ENCODE results near the gene STON2. TPM values are rescaled to one million over a fixed set of nuclear protein-coding genes. Genes with fewer than 3 reads are reported as not detected.

Gene STON2, protein sequence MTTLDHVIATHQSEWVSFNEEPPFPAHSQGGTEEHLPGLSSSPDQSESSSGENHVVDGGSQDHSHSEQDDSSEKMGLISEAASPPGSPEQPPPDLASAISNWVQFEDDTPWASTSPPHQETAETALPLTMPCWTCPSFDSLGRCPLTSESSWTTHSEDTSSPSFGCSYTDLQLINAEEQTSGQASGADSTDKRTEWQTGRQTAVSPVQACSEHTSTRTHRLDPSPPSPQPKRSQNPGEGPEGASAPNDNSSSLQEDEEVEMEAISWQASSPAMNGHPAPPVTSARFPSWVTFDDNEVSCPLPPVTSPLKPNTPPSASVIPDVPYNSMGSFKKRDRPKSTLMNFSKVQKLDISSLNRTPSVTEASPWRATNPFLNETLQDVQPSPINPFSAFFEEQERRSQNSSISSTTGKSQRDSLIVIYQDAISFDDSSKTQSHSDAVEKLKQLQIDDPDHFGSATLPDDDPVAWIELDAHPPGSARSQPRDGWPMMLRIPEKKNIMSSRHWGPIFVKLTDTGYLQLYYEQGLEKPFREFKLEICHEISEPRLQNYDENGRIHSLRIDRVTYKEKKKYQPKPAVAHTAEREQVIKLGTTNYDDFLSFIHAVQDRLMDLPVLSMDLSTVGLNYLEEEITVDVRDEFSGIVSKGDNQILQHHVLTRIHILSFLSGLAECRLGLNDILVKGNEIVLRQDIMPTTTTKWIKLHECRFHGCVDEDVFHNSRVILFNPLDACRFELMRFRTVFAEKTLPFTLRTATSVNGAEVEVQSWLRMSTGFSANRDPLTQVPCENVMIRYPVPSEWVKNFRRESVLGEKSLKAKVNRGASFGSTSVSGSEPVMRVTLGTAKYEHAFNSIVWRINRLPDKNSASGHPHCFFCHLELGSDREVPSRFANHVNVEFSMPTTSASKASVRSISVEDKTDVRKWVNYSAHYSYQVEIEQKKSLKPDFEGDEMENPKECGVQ
- total RNA-seq (2021; fragmentation: NEBNext Ultra II Directional; extraction: Animal tissue kit (Norgen Biotek cat#: 25700)) (50.0 TPM in 2 replicates), polyA plus RNA-seq (2011; rRNA removed) (8.2 and 8.9 TPM in 2 replicates), polyA minus RNA-seq (2011; rRNA and poly(A)+ RNA removed) (110 and 154 TPM in 2 replicates)
- polyA plus RNA-seq (2011; cell fraction: cytosol; rRNA removed): 9.2 TPM
- polyA plus RNA-seq (2011; cell fraction: nucleus; rRNA removed): 17.7 TPM
- polyA plus RNA-seq (2012, experiment 1 of 2): 7.4 to 15.0 TPM (median 10.7 TPM) in 4 replicates
- polyA plus RNA-seq (2012, experiment 2 of 2): 0.85 TPM
- polyA plus RNA-seq (2013, experiment 1 of 2): 12.7 TPM
- polyA plus RNA-seq (2013, experiment 2 of 2): 11.8 TPM
- polyA minus RNA-seq (2011; cell fraction: cytosol; rRNA and poly(A)+ RNA removed): 38.5 TPM
- 89.6 TPM for polyA minus RNA-seq (2011; cell fraction: nucleus; rRNA and poly(A)+ RNA removed)
- long read RNA-seq, experiment 1, partial matches to known transcripts: 11 of 11 reads
- long read RNA-seq, experiment 1, other reads (novel, unspliced or antisense): 0 of 11 reads
- long read RNA-seq, experiment 2, partial matches to known transcripts: 0 of 1 reads
- long read RNA-seq, experiment 2, other reads (novel, unspliced or antisense): 1 of 1 reads

DNA sequence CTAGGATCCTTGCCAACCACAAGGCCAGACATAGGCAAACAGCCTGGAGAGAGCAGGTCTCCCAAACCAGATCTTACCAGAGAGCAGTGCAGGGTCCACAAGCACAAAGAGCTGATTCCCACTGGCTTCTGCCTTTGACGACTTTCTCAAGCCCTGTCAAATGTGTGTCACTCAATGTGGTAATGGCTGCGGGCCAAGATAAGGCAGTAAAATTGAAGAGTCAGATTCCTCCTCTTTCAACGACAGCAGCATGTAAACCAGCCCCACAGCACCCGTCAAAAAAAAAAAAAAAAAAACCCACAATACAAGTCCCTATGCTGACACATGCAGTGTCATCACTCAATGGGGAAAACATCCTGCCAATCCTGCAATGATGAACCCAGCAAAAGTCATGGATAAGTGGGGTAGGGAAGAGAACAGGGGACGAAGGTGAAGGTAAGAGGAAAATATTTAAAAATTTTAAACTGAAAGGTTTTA lies at the start of gene STON2:
STON2 (minus strand) TSS at position 123 of the 477 bp plus-strand sequence. CDS start 1,942 bp downstream, outside the sequence.
- FAIRE-seq: no peak
- no peaks in the 10 kb centered on the region for H3K9me3 ChIP-seq (ENCODE audit: insufficient read depth in 2 of 2, low read depth in 1 of 2, low read length in 1 of 2)
- no peak within 1 kb of the TSS for H2BK20ac ChIP-seq (ENCODE audit: low read length)
- no peak within 1 kb of the TSS for H2BK5ac ChIP-seq (ENCODE audit: low read depth, low read length)
- 0 out of 4 replicates have a peak, but pooled peaks cover 0 to 3% of the 10 kb centered on the region in 2 experiments for H3K79me2 ChIP-seq (ENCODE audit: control insufficient read depth in 1 of 2, insufficient read depth in 2 of 2, low read length in 2 of 2)
- H4K20me1 ChIP-seq (replicated peaks in 1 of 2; ENCODE audit: control insufficient read depth in 1 of 2, insufficient read depth in 2 of 2, low read length in 2 of 2): peaks cover 0 to 3% of the 10 kb centered on the region in 2 experiments
- peaks cover 2% of the 10 kb centered on the region; the same call in 1 of the 2 replicates for H3K79me1 ChIP-seq (ENCODE audit: low read depth, low read length)
- H3K4me3 ChIP-seq (ENCODE audit: extremely low read depth in 1 of 4, insufficient read depth in 2 of 4, low read depth in 3 of 4, low read length in 4 of 4): no peak within 1 kb of the TSS
- no peak for DNase-seq (ENCODE audit: low read depth in 1 of 2, low spot score in 2 of 2)
- no peak within 1 kb of the TSS for H3K4me2 ChIP-seq (ENCODE audit: insufficient read depth in 1 of 2, low read depth in 2 of 2, low read length in 2 of 2)
- no peak for TF ChIP-seq GABPA (IDR thresholded peaks at IDR 0.05; ENCODE audit: borderline replicate concordance, insufficient read depth, low read length)
- TF ChIP-seq FOSL1 (IDR thresholded peaks at IDR 0.05; ENCODE audit: insufficient read depth, low read depth, low read length): no peak
- no peak for TF ChIP-seq YY1 (IDR thresholded peaks at IDR 0.05; ENCODE audit: low read depth, low read length)
- no peak for TF ChIP-seq KDM5A (IDR thresholded peaks at IDR 0.05; ENCODE audit: low read length)
- no peak for TF ChIP-seq TBP (IDR thresholded peaks at IDR 0.05; ENCODE audit: low read depth, low read length)
- no peak within 1 kb of the TSS for H2BK15ac ChIP-seq (ENCODE audit: low read length)
- H3K27me3 ChIP-seq (replicated peaks in 1 of 4; ENCODE audit: control insufficient read depth in 3 of 4, extremely low read depth in 1 of 4, insufficient read depth in 3 of 4, low read length in 3 of 4): no peaks in the 10 kb centered on the region
- no peak within 1 kb of the TSS for H2BK12ac ChIP-seq (ENCODE audit: low read depth, low read length)
- H4K5ac ChIP-seq (ENCODE audit: insufficient read length, low read depth, low read length): no peak within 1 kb of the TSS
- H3K18ac ChIP-seq (ENCODE audit: extremely low read depth, low read length): no peak within 1 kb of the TSS
- H2AFZ ChIP-seq (ENCODE audit: low read length): no peak within 1 kb of the TSS
- H3K4ac ChIP-seq (replicated peaks; ENCODE audit: insufficient read length, low read depth, low read length): no peak within 1 kb of the TSS
- H3K23me2 ChIP-seq (ENCODE audit: low read depth, low read length): no peaks in the 10 kb centered on the region
- WGBS, 2 experiments (ENCODE audit: extremely low coverage in 1 of 2, insufficient coverage in 1 of 2, insufficient read length in 1 of 2, insufficient replicate concordance in 2 of 2, low coverage in 1 of 2, low lambda C conversion rate in 2 of 2, missing lambda C conversion rate in 1 of 2): 77% methylated on average over 4 of the region's 5 CpGs; no CpG with 5 or more reads in 1 of the 2 experiments
- peaks cover 0 to 4% (median 0%) of the 10 kb centered on the region in 4 experiments; a peak in 2 of 7 replicates for H3K4me1 ChIP-seq (replicated peaks in 1 of 4; ENCODE audit: control insufficient read depth in 3 of 4, insufficient read depth in 4 of 4, low read length in 3 of 4)
- H3K36me3 ChIP-seq (ENCODE audit: control insufficient read depth in 2 of 4, insufficient read depth in 4 of 4, low read length in 3 of 4): peaks cover 2 to 18% (median 8%) of the 10 kb centered on the region in 4 experiments; a peak in 6 of 8 replicates
- H4K8ac ChIP-seq (ENCODE audit: extremely low read depth, insufficient read depth, low read length): no peak within 1 kb of the TSS
- ChIA-PET CTCF (ENCODE audit: partially characterized antibody) (interaction anchor here (2.8 kb wide), 1 partner anchor 9 kb away, joined by 7 read pairs; no protein-coding TSS in a partner anchor), POLR2A (ENCODE audit: partially characterized antibody) (no interaction called here)
- no peak within 1 kb of the TSS for H3K9ac ChIP-seq (replicated peaks in 1 of 4; ENCODE audit: extremely low read depth in 1 of 4, low read depth in 3 of 4, low read length in 3 of 4)
- no peak within 1 kb of the TSS for H3K23ac ChIP-seq (ENCODE audit: insufficient read length)
- H2BK120ac ChIP-seq (replicated peaks; ENCODE audit: low read depth, low read length): no peak within 1 kb of the TSS
- H2AK5ac ChIP-seq (ENCODE audit: low read depth, low read length): no peak within 1 kb of the TSS
- no peak within 1 kb of the TSS for H3K27ac ChIP-seq (ENCODE audit: low read depth, low read length)
- H4K91ac ChIP-seq (replicated peaks; ENCODE audit: insufficient read length, low read length): no peak within 1 kb of the TSS
- no peak within 1 kb of the TSS for H3K56ac ChIP-seq (replicated peaks; ENCODE audit: insufficient read length, low read depth, low read length)
- H3K14ac ChIP-seq (ENCODE audit: insufficient read length): no peak within 1 kb of the TSS

Measured in H1 (cell line).